H1 (cell line): Measurements from ENCODE around the gene TEAD1. TPM values are rescaled to one million over a fixed set of nuclear protein-coding genes. Genes with fewer than 3 reads are reported as not detected.

ENCODE experiments used
- CTCF ChIA-PET: fragments of 300-600 bp; sonication (Branson Sonifier 250); formaldehyde crosslinking; loops from one replicate; lab custom pipeline; 2021; ENCODE audit not compliant: partially characterized antibody; lab: Charles Lee
- POLR2A ChIA-PET: fragments of 300-600 bp; sonication (Branson Sonifier 250); formaldehyde crosslinking; loops from one replicate; lab custom pipeline; 2021; ENCODE audit warnings: inconsistent platforms; ENCODE audit not compliant: partially characterized antibody; lab: Charles Lee
- DNase-seq, 2 experiments: peaks; one replicate each; pipeline versions ENCODE4 v3.0.0 to v3.0.0-alpha.2; 2010 to 2022; ENCODE audit warnings: low spot score in 2 of 2, low read depth in 1 of 2, mixed read lengths in 1 of 2
- FAIRE-seq: peaks from 2 replicates; lab custom pipeline; 2011; peaks lifted over from hg19 to GRCh38; lab: Jason Lieb, UNC
- H2AFZ ChIP-seq: 2 replicates; pipeline ENCODE4 v1.8.1; 2012; ENCODE audit warnings: low read length, inconsistent platforms
- H2AK5ac ChIP-seq: 2 replicates; pipeline ENCODE4 v1.6.1; 2013; ENCODE audit warnings: low read depth, low read length
- H2BK120ac ChIP-seq: replicated peaks from 2 replicates; pipeline ENCODE3; 2013; ENCODE audit warnings: low read depth, low read length, inconsistent platforms
- H2BK12ac ChIP-seq: 2 replicates; pipeline ENCODE4 v1.6.1; 2013; ENCODE audit warnings: low read depth, low read length
- H2BK15ac ChIP-seq: 2 replicates; pipeline ENCODE4 v1.6.1; 2013; ENCODE audit warnings: low read length
- H2BK20ac ChIP-seq: 2 replicates; pipeline ENCODE4 v1.6.1; 2013; ENCODE audit warnings: low read length
- H2BK5ac ChIP-seq: 2 replicates; pipeline ENCODE4 v1.6.1; 2013; ENCODE audit warnings: low read depth, low read length
- H3K14ac ChIP-seq: 2 replicates; pipeline ENCODE4 v1.6.1; 2013; ENCODE audit warnings: inconsistent platforms; ENCODE audit not compliant: insufficient read length
- H3K18ac ChIP-seq: 2 replicates; pipeline ENCODE4 v1.6.1; 2013; ENCODE audit warnings: low read length; ENCODE audit errors: extremely low read depth
- H3K23ac ChIP-seq: 2 replicates; pipeline ENCODE4 v1.6.1; 2013; ENCODE audit warnings: inconsistent platforms; ENCODE audit not compliant: insufficient read length
- H3K23me2 ChIP-seq: 2 replicates; pipeline ENCODE4 v1.6.1; 2013; ENCODE audit warnings: low read depth, low read length
- H3K27ac ChIP-seq: 2 replicates; pipeline ENCODE4 v1.6.1; 2011; ENCODE audit warnings: low read depth, low read length, inconsistent platforms
- H3K27me3 ChIP-seq, 4 experiments: replicated peaks in 1 of 4; 1 replicate in 1 of 4; 2 replicates in 3 of 4; pipeline versions ENCODE4 v1.6.1 to v1.8.1; 2011 to 2013; ENCODE audit warnings: low read length in 3 of 4, mild to moderate bottlenecking in 3 of 4, inconsistent platforms in 2 of 4, mixed read lengths in 2 of 4, moderate library complexity in 1 of 4; ENCODE audit not compliant: control insufficient read depth in 3 of 4, insufficient read depth in 3 of 4; ENCODE audit errors: extremely low read depth in 1 of 4
- H3K36me3 ChIP-seq, 4 experiments: 2 replicates each; pipeline versions ENCODE4 v1.6.1 to v1.8.1; 2011 to 2013; ENCODE audit warnings: mild to moderate bottlenecking in 4 of 4, low read length in 3 of 4, moderate library complexity in 2 of 4, control low read depth in 1 of 4, inconsistent platforms in 1 of 4; ENCODE audit not compliant: insufficient read depth in 4 of 4, control insufficient read depth in 2 of 4
- H3K4ac ChIP-seq: replicated peaks from 2 replicates; pipeline ENCODE3; 2013; ENCODE audit warnings: low read length, low read depth, mixed read lengths, inconsistent platforms; ENCODE audit not compliant: insufficient read length
- H3K4me1 ChIP-seq, 4 experiments: replicated peaks in 1 of 4; 1 replicate in 1 of 4; 2 replicates in 3 of 4; pipeline versions ENCODE4 v1.6.1 to v1.8.1; 2011 to 2013; ENCODE audit warnings: low read length in 3 of 4, inconsistent platforms in 2 of 4, mixed read lengths in 1 of 4; ENCODE audit not compliant: insufficient read depth in 4 of 4, control insufficient read depth in 3 of 4
- H3K4me2 ChIP-seq, 2 experiments: 2 replicates each; pipeline versions ENCODE4 v1.6.1 to v1.8.1; 2011 to 2013; ENCODE audit warnings: low read depth in 2 of 2, low read length in 2 of 2, control low read depth in 1 of 2, inconsistent platforms in 1 of 2, mild to moderate bottlenecking in 1 of 2; ENCODE audit not compliant: insufficient read depth in 1 of 2
- H3K4me3 ChIP-seq, 4 experiments: fragments of 200-600, 300-600 bp in 1 of 4; sonication (generic), shearing (Covaris generic), sonication (Bioruptor Twin) in 1 of 4; 2 replicates each; pipeline versions ENCODE4 v1.5.1 to v1.8.1; 2011 to 2016; ENCODE audit warnings: low read length in 4 of 4, low read depth in 3 of 4, control low read depth in 2 of 4, inconsistent platforms in 2 of 4, mild to moderate bottlenecking in 2 of 4, mixed read lengths in 1 of 4, moderate library complexity in 1 of 4; ENCODE audit not compliant: insufficient read depth in 2 of 4; ENCODE audit errors: extremely low read depth in 1 of 4
- H3K56ac ChIP-seq: replicated peaks from 2 replicates; pipeline ENCODE3; 2013; ENCODE audit warnings: low read depth, mild to moderate bottlenecking, mixed read lengths, low read length, inconsistent platforms; ENCODE audit not compliant: insufficient read length
- H3K79me1 ChIP-seq: 2 replicates; pipeline ENCODE4 v1.6.1; 2013; ENCODE audit warnings: low read depth, low read length, control low read depth
- H3K79me2 ChIP-seq, 2 experiments: 2 replicates each; pipeline versions ENCODE4 v1.6.1 to v1.8.1; 2012 to 2013; ENCODE audit warnings: low read length in 2 of 2, mild to moderate bottlenecking in 2 of 2, inconsistent platforms in 1 of 2; ENCODE audit not compliant: insufficient read depth in 2 of 2, control insufficient read depth in 1 of 2
- H3K9ac ChIP-seq, 4 experiments: replicated peaks in 1 of 4; 1 replicate in 1 of 4; 2 replicates in 3 of 4; pipeline versions ENCODE4 v1.6.1 to v1.8.1; 2011 to 2013; ENCODE audit warnings: low read depth in 3 of 4, low read length in 3 of 4, control low read depth in 2 of 4, mild to moderate bottlenecking in 2 of 4, moderate library complexity in 2 of 4, inconsistent platforms in 1 of 4; ENCODE audit errors: extremely low read depth in 1 of 4
- H3K9me3 ChIP-seq, 2 experiments: 2 replicates each; pipeline versions ENCODE4 v1.6.1 to v1.8.1; 2012 to 2013; ENCODE audit warnings: mild to moderate bottlenecking in 2 of 2, moderate library complexity in 2 of 2, control low read depth in 1 of 2, inconsistent platforms in 1 of 2, low read depth in 1 of 2, low read length in 1 of 2, mixed read lengths in 1 of 2; ENCODE audit not compliant: insufficient read depth in 2 of 2
- H4K20me1 ChIP-seq, 2 experiments: replicated peaks in 1 of 2; 2 replicates each; pipeline versions ENCODE3 to v1.8.1; 2011 to 2013; ENCODE audit warnings: inconsistent platforms in 2 of 2, low read length in 2 of 2, mild to moderate bottlenecking in 1 of 2; ENCODE audit not compliant: insufficient read depth in 2 of 2, control insufficient read depth in 1 of 2
- H4K5ac ChIP-seq: 2 replicates; pipeline ENCODE4 v1.6.1; 2013; ENCODE audit warnings: low read length, low read depth, mixed read lengths, inconsistent platforms; ENCODE audit not compliant: insufficient read length
- H4K8ac ChIP-seq: 2 replicates; pipeline ENCODE4 v1.8.0; 2013; ENCODE audit warnings: mild to moderate bottlenecking, moderate library complexity, low read length, inconsistent platforms; ENCODE audit not compliant: insufficient read depth; ENCODE audit errors: extremely low read depth
- H4K91ac ChIP-seq: replicated peaks from 2 replicates; pipeline ENCODE3; 2013; ENCODE audit warnings: low read length, mixed read lengths, inconsistent platforms; ENCODE audit not compliant: insufficient read length
- BCL11A ChIP-seq, 2 experiments: IDR thresholded peaks; one replicate each; pipeline ENCODE4 v1.6.1; 2011; ENCODE audit warnings: low read depth in 2 of 2, low read length in 2 of 2, mild to moderate bottlenecking in 2 of 2
- BRCA1 ChIP-seq: IDR thresholded peaks from 2 replicates; pipeline ENCODE4 v1.6.1; 2012; ENCODE audit warnings: low read depth, low read length, improper control_type of control experiment
- CBX5 ChIP-seq: fragments of 300-800, 300-1000 bp; sonication (generic); IDR thresholded peaks from 2 replicates; pipeline ENCODE4 v1.7.1; 2016; ENCODE audit warnings: antibody characterized with exemption, low read length, low read depth
- CHD2 ChIP-seq: IDR thresholded peaks from 2 replicates; pipeline ENCODE4 v1.6.1; 2012; ENCODE audit warnings: low read length, improper control_type of control experiment
- E2F6 ChIP-seq: IDR thresholded peaks from 2 replicates; pipeline ENCODE4 v1.6.1; 2012; ENCODE audit warnings: inconsistent platforms
- EGR1 ChIP-seq: IDR thresholded peaks from 2 replicates; pipeline ENCODE4 v1.6.1; 2011; ENCODE audit warnings: low read depth, low read length, borderline replicate concordance
- EP300 ChIP-seq, 2 experiments: IDR thresholded peaks; 1 replicate in 1 of 2; 2 replicates in 1 of 2; pipeline ENCODE4 v1.6.1; 2011 to 2012; ENCODE audit warnings: low read depth in 2 of 2, low read length in 2 of 2, mild to moderate bottlenecking in 2 of 2, borderline replicate concordance in 1 of 2, inconsistent platforms in 1 of 2, moderate library complexity in 1 of 2
- MAFK ChIP-seq: IDR thresholded peaks from 2 replicates; pipeline ENCODE4 v1.6.1; 2012; ENCODE audit warnings: low read depth, mild to moderate bottlenecking, improper control_type of control experiment, low read length
- PHF8 ChIP-seq: fragments of 200-600 bp; sonication (generic); conservative IDR thresholded peaks from 2 replicates; pipeline ENCODE4 v1.7.1; 2012; ENCODE audit warnings: low read depth, mild to moderate bottlenecking, inconsistent platforms, low read length, moderate library complexity
- RXRA ChIP-seq: IDR thresholded peaks from 2 replicates; pipeline ENCODE4 v1.6.1; 2011; ENCODE audit warnings: low read depth, mild to moderate bottlenecking, low read length, moderate library complexity; ENCODE audit not compliant: insufficient read depth
- SAP30 ChIP-seq: fragments of 300-600 bp; sonication (generic); IDR thresholded peaks from 2 replicates; pipeline ENCODE4 v1.7.1; 2012; ENCODE audit warnings: low read length, moderate library complexity, mild to moderate bottlenecking, inconsistent platforms; ENCODE audit not compliant: insufficient read depth, insufficient replicate concordance
- SP1 ChIP-seq: IDR thresholded peaks from 2 replicates; pipeline ENCODE4 v1.6.1; 2011; ENCODE audit warnings: low read depth, low read length
- ZNF274 ChIP-seq: IDR thresholded peaks from 2 replicates; pipeline ENCODE4 v1.7.0; 2012; ENCODE audit warnings: low read length, borderline replicate concordance; ENCODE audit errors: extremely low read depth
- WGBS, 2 experiments: shearing (Covaris generic) in 1 of 2; methylation state at CpG; one replicate each; pipeline versions ENCODE4 v1.1.6 to v1.1.7; 2013 to 2015; ENCODE audit warnings: low lambda C conversion rate in 2 of 2, mixed read lengths in 2 of 2, inconsistent platforms in 1 of 2, low coverage in 1 of 2, missing lambda C conversion rate in 1 of 2; ENCODE audit not compliant: insufficient replicate concordance in 2 of 2, insufficient coverage in 1 of 2, insufficient read length in 1 of 2; ENCODE audit errors: extremely low coverage in 1 of 2, missing lambda C conversion rate in 1 of 2; 5-methylcytosine and 5-hydroxymethylcytosine counted together
- polyA plus RNA-seq, 7 experiments: library from polyadenylated mRNA; depleted of rRNA in 3 of 7; stranded (reverse) in 5 of 7; unstranded in 2 of 7; fragments of >200 nt in 5 of 7; fragments of 200-250 nt in 2 of 7; gene quantifications; 1 replicate in 5 of 7; 2 replicates in 1 of 7; 4 replicates in 1 of 7; pipeline versions ENCODE4 v1.2.1 to v1.2.3, GENCODE V29; 2011 to 2013; ENCODE audit warnings: missing spikeins in 2 of 7, mixed read lengths in 2 of 7
- total RNA-seq: library from RNA; stranded (reverse); fragmentation: NEBNext Ultra II Directional; extraction: Animal tissue kit (Norgen Biotek cat#: 25700); gene quantifications from 2 replicates; pipeline ENCODE4 v1.2.1, GENCODE V29; 2021

The TEAD1 gene
- total and polyA plus RNA-seq, 2 of the 8 experiments (the other 6 are each of a cell fraction or from before 2014, with no cell fraction given) = 15.6 to 67.4 TPM

GRCh38 chr11:12882670-12883069 is 208.4 kb downstream of the TEAD1 start:
- H3K79me1 ChIP-seq = peaks cover 3% of the 10 kb centered on the region; the same call in 1 of the 2 replicates
- no peak overlapping the region for H3K9ac ChIP-seq
- no peak overlapping the region for H2BK5ac ChIP-seq
- H3K18ac ChIP-seq = no peak overlapping the region
- no peaks in the 10 kb centered on the region for H3K9me3 ChIP-seq
- H3K4ac ChIP-seq = no peak overlapping the region
- no peak overlapping the region for H3K4me3 ChIP-seq
- no peaks in the 10 kb centered on the region for H3K79me2 ChIP-seq
- H4K8ac ChIP-seq = no peak overlapping the region
- no peak overlapping the region for H2AK5ac ChIP-seq
- H2AFZ ChIP-seq = no peak overlapping the region
- no peak overlapping the region for H3K4me2 ChIP-seq
- no peak for FAIRE-seq
- H2BK20ac ChIP-seq = no peak overlapping the region
- peaks cover 0 to 24% (median 21%) of the 10 kb centered on the region in 4 experiments; a peak in 7 of 8 replicates for H3K36me3 ChIP-seq
- H3K56ac ChIP-seq = no peak overlapping the region
- no peaks in the 10 kb centered on the region for H3K27me3 ChIP-seq
- H3K23me2 ChIP-seq = no peaks in the 10 kb centered on the region
- 96% methylated on average over 4 of the region's 5 CpGs; no CpG with 5 or more reads in 1 of the 2 experiments for WGBS, 2 experiments
- POLR2A ChIA-PET = interaction anchor here (1.0 kb wide), 1 partner anchor 12 kb away, joined by 3 read pairs; no protein-coding TSS in a partner anchor
- no peak overlapping the region for H2BK12ac ChIP-seq
- no peak for DNase-seq
- H3K14ac ChIP-seq = no peak overlapping the region
- H3K27ac ChIP-seq = no peak overlapping the region
- H3K4me1 ChIP-seq = peaks cover 0 to 15% (median 4%) of the 10 kb centered on the region in 4 experiments; a peak in 6 of 7 replicates
- H2BK120ac ChIP-seq = no peak overlapping the region
- H2BK15ac ChIP-seq = no peak overlapping the region
- H4K5ac ChIP-seq = no peak overlapping the region
- no peak for TF ChIP-seq EGR1
- no peak for TF ChIP-seq CHD2
- no peak for TF ChIP-seq PHF8
- no peak for TF ChIP-seq E2F6
- no peak for TF ChIP-seq BCL11A (IDR thresholded peaks at IDR 0.05; ENCODE audit: low read depth in 2 of 2, low read length in 2 of 2)
- no peak for TF ChIP-seq SAP30
- no peak for TF ChIP-seq CBX5
- no peak for TF ChIP-seq BRCA1
- no peak for TF ChIP-seq EP300 (IDR thresholded peaks at IDR 0.05; ENCODE audit: borderline replicate concordance in 1 of 2, low read depth in 2 of 2, low read length in 2 of 2)
- TF ChIP-seq ZNF274 = no peak
- TF ChIP-seq MAFK = no peak
- TF ChIP-seq SP1 = no peak
- no peak for TF ChIP-seq RXRA
- CTCF ChIA-PET = interaction anchor here (0.9 to 2.2 kb wide), 4 partner anchors 8 to 90 kb away, joined by 3 to 7 read pairs (median 3); no protein-coding TSS in a partner anchor
- no peak overlapping the region for H4K91ac ChIP-seq
- H4K20me1 ChIP-seq = no peaks in the 10 kb centered on the region
- H3K23ac ChIP-seq = no peak overlapping the region
